ENCODE data around the gene TSPYL4.
A peak's percentile ranks its signal among the peaks of the same experiment; 100 is the strongest.

GRCh38 chr6:116218172-116218633 is 35.7 kb downstream of the TSPYL4 start:
- TF ChIP-seq CTCF (IDR thresholded peaks at IDR 0.05) (peak; percentile 80), ZFX (IDR thresholded peaks at IDR 0.05; ENCODE audit: borderline replicate concordance) (no peak)

Measured in 22Rv1 (cell line).